K562 (cell line): ENCODE data around the gene SCTR. TPM values are rescaled to one million over a fixed set of nuclear protein-coding genes. Genes with fewer than 3 reads are reported as not detected.

Source experiments
- ATAC-seq: fragments of 200-7000 bp; cut with Tn5 transposase; 3 replicates; pipeline ENCODE4 v1.9.1; 2020; ENCODE audit warnings: moderate library complexity
- BruUV-seq: library from RNA; stranded (reverse); fragments of 400-500 nt; replicated peaks from 2 replicates; lab custom pipeline; 2021; lab: Mats Ljungman, UMichigan
- CTCF ChIA-PET: fragments of 300-600 bp; formaldehyde crosslinking; extraction: SDS; loops from one replicate; lab custom pipeline; 2021; ENCODE audit warnings: low intra/inter-chr PET ratio; lab: Yijun Ruan, JAX
- POLR2A ChIA-PET: fragments of 300-600, 350-650 bp; sonication (Branson Sonifier 250); formaldehyde crosslinking; extraction: SDS; loops from one replicate; lab custom pipeline; 2021; ENCODE audit warnings: antibody characterized with exemption, inconsistent platforms; lab: Yijun Ruan, JAX
- DNase-seq, 4 experiments: peaks; one replicate each; pipeline versions ENCODE4 v3.0.0 to v3.0.0-alpha.2; 2011 to 2018; ENCODE audit warnings: low spot score in 3 of 4, mixed read lengths in 3 of 4; ENCODE audit errors: extremely low read depth in 1 of 4
- FAIRE-seq: peaks from 2 replicates; lab custom pipeline; 2011; peaks lifted over from hg19 to GRCh38; lab: Jason Lieb, UNC
- H2AFZ ChIP-seq: 2 replicates; pipeline ENCODE4 v1.6.0; 2011; ENCODE audit warnings: low read depth, low read length, control low read depth, inconsistent platforms
- H3K27ac ChIP-seq: fragments of 200-600 bp; 3 replicates; pipeline ENCODE4 v1.8.0; 2011; ENCODE audit warnings: low read depth, mild to moderate bottlenecking, control low read depth, inconsistent platforms, low read length, moderate library complexity, mixed read lengths; ENCODE audit errors: extremely low read depth
- H3K27me3 ChIP-seq, 2 experiments: fragments of 300-600 bp in 1 of 2; 2 replicates in 1 of 2; 3 replicates in 1 of 2; pipeline versions ENCODE4 v1.6.0 to v1.8.0; 2011; ENCODE audit warnings: inconsistent platforms in 2 of 2, low read length in 2 of 2, mild to moderate bottlenecking in 1 of 2, mixed read lengths in 1 of 2, moderate library complexity in 1 of 2; ENCODE audit not compliant: control insufficient read depth in 2 of 2, insufficient read depth in 2 of 2
- H3K36me3 ChIP-seq: fragments of 300-600 bp; 3 replicates; pipeline ENCODE4 v1.8.0; 2011; ENCODE audit warnings: mild to moderate bottlenecking, low read length, inconsistent platforms; ENCODE audit not compliant: control insufficient read depth, insufficient read depth
- H3K4me1 ChIP-seq, 2 experiments: fragments of 200-600 bp in 1 of 2; replicated peaks in 1 of 2; 2 replicates in 1 of 2; 3 replicates in 1 of 2; pipeline versions ENCODE4 v1.5.1 to v1.8.0; 2011; ENCODE audit warnings: inconsistent platforms in 2 of 2, low read length in 2 of 2, mild to moderate bottlenecking in 1 of 2, mixed read lengths in 1 of 2, moderate library complexity in 1 of 2; ENCODE audit not compliant: control insufficient read depth in 2 of 2, insufficient read depth in 2 of 2
- H3K4me2 ChIP-seq: 2 replicates; pipeline ENCODE4 v1.6.1; 2011; ENCODE audit warnings: low read length, control low read depth, inconsistent platforms, mixed read lengths; ENCODE audit not compliant: insufficient read depth
- H3K4me3 ChIP-seq: fragments of 200-600 bp; sonication (generic), shearing (Covaris generic); 2 replicates; pipeline ENCODE4 v1.5.1; 2016; ENCODE audit warnings: control low read depth, inconsistent platforms
- H3K79me2 ChIP-seq: fragments of 200-600 bp; 3 replicates; pipeline ENCODE4 v1.8.0; 2011; ENCODE audit warnings: low read length, inconsistent platforms; ENCODE audit not compliant: control insufficient read depth, insufficient read depth
- H3K9ac ChIP-seq, 2 experiments: 2 replicates each; pipeline versions ENCODE4 v1.6.0 to v1.6.1; 2011; ENCODE audit warnings: low read depth in 2 of 2, low read length in 2 of 2, control low read depth in 1 of 2, inconsistent platforms in 1 of 2, mild to moderate bottlenecking in 1 of 2, mixed read lengths in 1 of 2; ENCODE audit not compliant: insufficient read depth in 1 of 2
- H3K9me1 ChIP-seq: one replicate; pipeline ENCODE4 v1.6.0; 2011; ENCODE audit warnings: inconsistent platforms, mild to moderate bottlenecking, low read length, moderate library complexity; ENCODE audit not compliant: control insufficient read depth, insufficient read depth
- H3K9me3 ChIP-seq: replicated peaks from 2 replicates; pipeline ENCODE4 v1.5.1; 2011; ENCODE audit warnings: low read depth, low read length, inconsistent platforms; ENCODE audit not compliant: control insufficient read depth, insufficient read depth
- H4K20me1 ChIP-seq: replicated peaks from 2 replicates; pipeline ENCODE4 v1.6.1; 2011; ENCODE audit warnings: low read length, inconsistent platforms, mixed read lengths; ENCODE audit not compliant: control insufficient read depth, insufficient read depth
- DPF2 ChIP-seq: fragments of 450-650 bp; IDR thresholded peaks from 2 replicates; pipeline ENCODE4 v1.6.1; 2016
- EWSR1 ChIP-seq: fragments of 450-650 bp; IDR thresholded peaks from 2 replicates; pipeline ENCODE4 v1.6.1; 2018; ENCODE audit warnings: borderline replicate concordance, mild to moderate bottlenecking, low read depth, moderate library complexity; ENCODE audit not compliant: partially characterized antibody
- FOXJ2 ChIP-seq: fragments of 200-800 bp; sonication (Bioruptor generic); IDR thresholded peaks from 2 replicates; pipeline ENCODE4 v1.6.1; 2016; ENCODE audit warnings: missing genetic modification characterization, missing compliant biosample characterization
- KAT8 ChIP-seq: fragments of 450-650 bp; IDR thresholded peaks from 2 replicates; pipeline ENCODE4 v1.6.1; 2016; ENCODE audit warnings: low read depth, mild to moderate bottlenecking
- KLF16 ChIP-seq: IDR thresholded peaks from 2 replicates; pipeline ENCODE4 v1.6.1; 2016; ENCODE audit warnings: antibody characterized with exemption
- MYC ChIP-seq, 2 experiments: fragments of 250-450 bp in 1 of 2; sonication (Bioruptor Pico) in 1 of 2; IDR thresholded peaks; 2 replicates each; pipeline versions ENCODE4 v1.5.1 to v1.6.1; 2012 to 2021; ENCODE audit warnings: low read depth in 2 of 2, borderline replicate concordance in 1 of 2, improper control_type of control experiment in 1 of 2, low read length in 1 of 2, mild to moderate bottlenecking in 1 of 2, moderate library complexity in 1 of 2
- PURB ChIP-seq: sonication (generic); formaldehyde crosslinking; IDR thresholded peaks from 2 replicates; pipeline ENCODE4 v1.9.0; 2021; ENCODE audit warnings: low read depth, mild to moderate bottlenecking, missing genetic modification reagents
- RBBP5 ChIP-seq: fragments of 200-600 bp; sonication (generic); IDR thresholded peaks from 2 replicates; pipeline ENCODE4 v1.6.1; 2012; ENCODE audit warnings: borderline replicate concordance, mild to moderate bottlenecking, low read length, control low read depth, inconsistent platforms; ENCODE audit not compliant: insufficient read depth, poor library complexity, severe bottlenecking
- SIRT6 ChIP-seq: IDR thresholded peaks from one replicate; pipeline ENCODE4 v1.6.1; 2012; ENCODE audit warnings: low read depth, mild to moderate bottlenecking, control low read depth, inconsistent platforms, low read length, moderate library complexity
- SMARCA4 ChIP-seq: fragments of 450-650 bp; IDR thresholded peaks from 2 replicates; pipeline ENCODE4 v1.6.1; 2016
- SMARCE1 ChIP-seq: fragments of 450-650 bp; IDR thresholded peaks from 2 replicates; pipeline ENCODE4 v1.7.1; 2016; ENCODE audit warnings: mild to moderate bottlenecking
- SP1 ChIP-seq: sonication (generic); formaldehyde crosslinking; IDR thresholded peaks from 2 replicates; pipeline ENCODE4 v1.8.1; 2022; ENCODE audit warnings: mild to moderate bottlenecking, missing genetic modification reagents
- STAG1 ChIP-seq: sonication (generic); formaldehyde crosslinking; IDR thresholded peaks from 2 replicates; pipeline ENCODE4 v1.5.0; 2020; ENCODE audit warnings: missing genetic modification reagents, borderline replicate concordance
- TCF3 ChIP-seq: sonication (generic); formaldehyde crosslinking; IDR thresholded peaks from 2 replicates; pipeline ENCODE4 v1.4.0; 2020; ENCODE audit warnings: mild to moderate bottlenecking, missing genetic modification reagents
- WGBS: fragments of 100-300 bp; shearing (Covaris generic); methylation state at CpG from one replicate; pipeline ENCODE4 v1.1.6; 2016; ENCODE audit warnings: low coverage, mixed read lengths; ENCODE audit not compliant: insufficient coverage; ENCODE audit errors: missing lambda C conversion rate; 5-methylcytosine and 5-hydroxymethylcytosine counted together
- in situ Hi-C: fragments of 300-500 bp; cut with MboI; formaldehyde crosslinking; loops from 4 replicates; pipeline ENCODE4 v1.15.0; 2018; ENCODE audit warnings: inconsistent platforms, mixed read lengths
- intact Hi-C: fragments of 100-400 bp; cut with micrococcal nuclease; formaldehyde crosslinking; loops from 2 replicates; pipeline ENCODE4 v1.14.2; 2022
- polyA plus RNA-seq, 8 experiments: library from polyadenylated mRNA; depleted of rRNA in 4 of 8; stranded (reverse) in 5 of 8; unstranded in 3 of 8; fragments of >200 nt; fragmentation: Nextera tagmentation in 2 of 8; fragmentation: Illumina TruSeq in 1 of 8; extraction: Ambion mirVana in 2 of 8; extraction: Trizol in 1 of 8; gene quantifications; 2 replicates each; pipeline versions ENCODE4 v1.2.1 to v1.2.3, GENCODE V29; 2011 to 2014; ENCODE audit warnings: inconsistent platforms in 1 of 8, missing spikeins in 1 of 8
- total RNA-seq, 7 experiments: library from RNA; depleted of rRNA in 6 of 7; stranded (reverse); fragments of >200 nt in 6 of 7; fragmentation: Illumina TruSeq in 2 of 7; extraction: Trizol in 2 of 7; gene quantifications; 2 replicates each; pipeline versions ENCODE4 v1.2.1 to v1.2.3, GENCODE V29; 2011 to 2021; ENCODE audit warnings: low replicate concordance in 1 of 7
- TF ChIP-seq, protein P1 (sequence below): fragments of 450-650 bp; IDR thresholded peaks from 2 replicates; pipeline ENCODE4 v1.6.1; 2016
- TF ChIP-seq, protein P2 (sequence below): fragments of 250-450 bp; sonication (Bioruptor Pico); IDR thresholded peaks from 2 replicates; pipeline ENCODE4 v1.4.0; 2020
- TF ChIP-seq, protein P3 (sequence below): fragments of 450-650 bp; formaldehyde crosslinking; IDR thresholded peaks from 2 replicates; pipeline ENCODE4 v1.4.0; 2020; ENCODE audit warnings: mild to moderate bottlenecking

Gene SCTR
- total and polyA plus RNA-seq, 9 of the 15 experiments (the other 6 are each of a cell fraction or from before 2014, with no cell fraction given) = not detected

GRCh38 chr2:119548516-119549120 lies 24.3 kb upstream of the SCTR start (continued):
- TF ChIP-seq, protein P1, sequence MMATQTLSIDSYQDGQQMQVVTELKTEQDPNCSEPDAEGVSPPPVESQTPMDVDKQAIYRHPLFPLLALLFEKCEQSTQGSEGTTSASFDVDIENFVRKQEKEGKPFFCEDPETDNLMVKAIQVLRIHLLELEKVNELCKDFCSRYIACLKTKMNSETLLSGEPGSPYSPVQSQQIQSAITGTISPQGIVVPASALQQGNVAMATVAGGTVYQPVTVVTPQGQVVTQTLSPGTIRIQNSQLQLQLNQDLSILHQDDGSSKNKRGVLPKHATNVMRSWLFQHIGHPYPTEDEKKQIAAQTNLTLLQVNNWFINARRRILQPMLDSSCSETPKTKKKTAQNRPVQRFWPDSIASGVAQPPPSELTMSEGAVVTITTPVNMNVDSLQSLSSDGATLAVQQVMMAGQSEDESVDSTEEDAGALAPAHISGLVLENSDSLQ = peak; percentile 31; the same call in 1 of the 2 replicates
- TF ChIP-seq, protein P2, sequence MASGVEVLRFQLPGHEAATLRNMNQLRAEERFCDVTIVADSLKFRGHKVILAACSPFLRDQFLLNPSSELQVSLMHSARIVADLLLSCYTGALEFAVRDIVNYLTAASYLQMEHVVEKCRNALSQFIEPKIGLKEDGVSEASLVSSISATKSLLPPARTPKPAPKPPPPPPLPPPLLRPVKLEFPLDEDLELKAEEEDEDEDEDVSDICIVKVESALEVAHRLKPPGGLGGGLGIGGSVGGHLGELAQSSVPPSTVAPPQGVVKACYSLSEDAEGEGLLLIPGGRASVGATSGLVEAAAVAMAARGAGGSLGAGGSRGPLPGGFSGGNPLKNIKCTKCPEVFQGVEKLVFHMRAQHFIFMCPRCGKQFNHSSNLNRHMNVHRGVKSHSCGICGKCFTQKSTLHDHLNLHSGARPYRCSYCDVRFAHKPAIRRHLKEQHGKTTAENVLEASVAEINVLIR (CRISPR knock-in tag) = no peak
- TF ChIP-seq SP1 (CRISPR knock-in tag) (no peak), PURB (no peak), KAT8 (no peak)

GRCh38 chr2:119546447-119546767 lies 22.1 kb upstream of the SCTR start:
- peak overlapping the region; percentile 28; the same call in 1 of the 2 replicates for H3K4me2 ChIP-seq
- no TSS peak for BruUV-seq
- H3K4me3 ChIP-seq = no peak overlapping the region
- H3K79me2 ChIP-seq = no peaks in the 10 kb centered on the region
- in situ Hi-C loops = no loop called here
- FAIRE-seq (peak; percentile 67), DNase-seq (peak; percentile 20 to 60 (median 30)), ATAC-seq (no peak)
- peak overlapping the region; percentile 10; the same call in 1 of the 2 replicates for H2AFZ ChIP-seq
- no peaks in the 10 kb centered on the region; a peak in 1 of 5 replicates for H3K27me3 ChIP-seq
- intact Hi-C loops = no loop called here
- no peak overlapping the region for H3K27ac ChIP-seq
- ChIA-PET POLR2A (interaction anchor here (0.6 to 1.1 kb wide), 2 partner anchors 43 to 124 kb away, joined by 3 read pairs; no protein-coding TSS in a partner anchor), CTCF (no interaction called here)
- no peaks in the 10 kb centered on the region for H3K36me3 ChIP-seq
- no peak overlapping the region for H3K9ac ChIP-seq
- H3K4me1 ChIP-seq = peaks cover 19 to 32% of the 10 kb centered on the region in 2 experiments
- no peaks in the 10 kb centered on the region for H3K9me3 ChIP-seq
- 0% methylated on average over 1 of the region's 1 CpG for WGBS
- 0 out of 2 replicates have a peak, but pooled peaks cover 3% of the 10 kb centered on the region for H4K20me1 ChIP-seq
- no peaks in the 10 kb centered on the region for H3K9me1 ChIP-seq
- no peak for TF ChIP-seq STAG1 (CRISPR knock-in tag)
- 0 out of 2 replicates have a peak, but pooled peaks have one; percentile 9 for TF ChIP-seq KLF16
- TF ChIP-seq TCF3 = 0 out of 2 replicates have a peak, but pooled peaks have one; percentile 18
- TF ChIP-seq, protein P3, sequence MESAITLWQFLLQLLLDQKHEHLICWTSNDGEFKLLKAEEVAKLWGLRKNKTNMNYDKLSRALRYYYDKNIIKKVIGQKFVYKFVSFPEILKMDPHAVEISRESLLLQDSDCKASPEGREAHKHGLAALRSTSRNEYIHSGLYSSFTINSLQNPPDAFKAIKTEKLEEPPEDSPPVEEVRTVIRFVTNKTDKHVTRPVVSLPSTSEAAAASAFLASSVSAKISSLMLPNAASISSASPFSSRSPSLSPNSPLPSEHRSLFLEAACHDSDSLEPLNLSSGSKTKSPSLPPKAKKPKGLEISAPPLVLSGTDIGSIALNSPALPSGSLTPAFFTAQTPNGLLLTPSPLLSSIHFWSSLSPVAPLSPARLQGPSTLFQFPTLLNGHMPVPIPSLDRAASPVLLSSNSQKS (CRISPR knock-in tag) = no peak
- peak; percentile 42; the same call in 1 of the 2 replicates for TF ChIP-seq SMARCE1
- TF ChIP-seq MYC (IDR thresholded peaks at IDR 0.05; ENCODE audit: low read depth, low read length) = 0 out of 2 replicates have a peak, but pooled peaks have one; percentile 21
- no peak for TF ChIP-seq MYC (CRISPR knock-in tag; IDR thresholded peaks at IDR 0.05; ENCODE audit: borderline replicate concordance, low read depth)
- TF ChIP-seq EWSR1 = no peak
- TF ChIP-seq DPF2 = peak; percentile 63; the same call in 1 of the 2 replicates
- peak; percentile 56; the same call in 1 of the 2 replicates for TF ChIP-seq SMARCA4
- no peak for TF ChIP-seq SIRT6
- TF ChIP-seq, protein P1 = peak; percentile 67
- TF ChIP-seq RBBP5 = no peak
- TF ChIP-seq FOXJ2 (tag) = no peak
